Measurements from ENCODE around the gene HK3.

Gene HK3

DNA sequence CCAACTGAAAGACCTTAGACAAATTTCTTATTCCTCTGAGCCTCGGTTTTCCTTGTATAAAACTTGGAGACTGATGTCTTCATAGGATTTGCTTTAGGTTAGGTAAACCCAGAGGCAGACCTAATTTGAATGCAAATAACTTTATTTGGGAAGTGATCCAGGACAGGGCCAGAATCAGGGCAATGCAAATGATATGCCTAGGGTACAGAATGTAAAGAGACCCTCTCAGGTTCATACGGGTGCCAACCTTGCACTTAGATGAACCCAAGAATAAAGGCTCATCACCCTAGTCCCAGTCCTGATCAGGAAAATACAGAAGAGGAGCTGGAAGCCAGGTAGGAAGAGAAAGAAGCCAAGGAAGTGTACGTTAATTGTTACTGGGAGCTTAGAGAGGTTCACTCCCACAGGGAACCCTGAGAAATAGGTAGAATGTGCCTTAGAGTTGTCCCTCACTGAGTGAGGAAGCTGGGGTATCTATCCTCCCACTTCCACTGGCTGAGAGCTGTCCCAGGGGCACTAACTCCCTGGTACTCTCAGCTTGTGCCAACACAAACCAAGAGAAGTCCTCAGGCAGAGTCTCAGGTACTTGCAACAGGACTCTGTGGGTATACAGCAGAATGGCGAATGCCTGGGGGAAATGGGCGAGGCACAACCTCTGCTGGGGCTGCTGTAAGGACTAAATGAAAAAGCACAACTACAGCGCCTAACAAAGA is 3.1 kb upstream of the HK3 start:
- DNase-seq (ENCODE audit: low spot score) = no peak

GRCh38 chr5:176901260-176902101 is 2.3 kb upstream of the HK3 start:
- no peak for DNase-seq (ENCODE audit: low spot score)

- DNase-seq (ENCODE audit: low spot score) = no peak
Observed at GRCh38 chr5:176900780-176901204, 1.6 kb upstream of the HK3 start.

- no peak for DNase-seq (ENCODE audit: low spot score)
Observed at GRCh38 chr5:176899946-176900779, 1.0 kb upstream of the HK3 start.

DNA sequence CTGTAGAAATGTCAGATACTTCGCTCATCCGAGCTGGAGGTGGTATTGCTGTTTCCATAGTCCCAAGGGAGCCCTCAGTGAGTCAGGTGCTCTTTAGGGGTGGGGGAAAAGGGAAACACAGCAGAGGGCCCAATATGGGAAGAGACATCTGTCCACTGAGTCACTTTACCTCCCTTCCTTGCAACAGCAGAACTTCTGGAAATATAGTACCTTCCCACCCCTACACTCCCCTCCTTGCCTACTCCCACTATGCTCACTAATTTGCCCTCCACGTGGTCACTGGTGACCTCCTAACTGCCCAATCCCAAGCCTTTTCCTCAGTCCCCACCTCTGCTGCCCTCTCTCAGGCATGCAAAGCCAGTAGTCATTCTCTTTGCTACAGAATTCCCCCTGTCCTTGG is 1.9 kb downstream of the HK3 start:
- DNase-seq (ENCODE audit: low spot score) = no peak

- no peak for DNase-seq (ENCODE audit: low spot score)
Observed at GRCh38 chr5:176895831-176896230, 3.3 kb downstream of the HK3 start.

GRCh38 chr5:176894298-176894697 is 4.8 kb downstream of the HK3 start:
- no peak for DNase-seq (ENCODE audit: low spot score)

GRCh38 chr5:176892663-176893062 is 6.5 kb downstream of the HK3 start:
- no peak for DNase-seq (ENCODE audit: low spot score)

GRCh38 chr5:176891331-176891958 is 7.7 kb downstream of the HK3 start:
- DNase-seq (ENCODE audit: low spot score) = no peak

- DNase-seq (ENCODE audit: low spot score) = no peak
Observed at GRCh38 chr5:176890455-176891330, 8.5 kb downstream of the HK3 start.

DNA sequence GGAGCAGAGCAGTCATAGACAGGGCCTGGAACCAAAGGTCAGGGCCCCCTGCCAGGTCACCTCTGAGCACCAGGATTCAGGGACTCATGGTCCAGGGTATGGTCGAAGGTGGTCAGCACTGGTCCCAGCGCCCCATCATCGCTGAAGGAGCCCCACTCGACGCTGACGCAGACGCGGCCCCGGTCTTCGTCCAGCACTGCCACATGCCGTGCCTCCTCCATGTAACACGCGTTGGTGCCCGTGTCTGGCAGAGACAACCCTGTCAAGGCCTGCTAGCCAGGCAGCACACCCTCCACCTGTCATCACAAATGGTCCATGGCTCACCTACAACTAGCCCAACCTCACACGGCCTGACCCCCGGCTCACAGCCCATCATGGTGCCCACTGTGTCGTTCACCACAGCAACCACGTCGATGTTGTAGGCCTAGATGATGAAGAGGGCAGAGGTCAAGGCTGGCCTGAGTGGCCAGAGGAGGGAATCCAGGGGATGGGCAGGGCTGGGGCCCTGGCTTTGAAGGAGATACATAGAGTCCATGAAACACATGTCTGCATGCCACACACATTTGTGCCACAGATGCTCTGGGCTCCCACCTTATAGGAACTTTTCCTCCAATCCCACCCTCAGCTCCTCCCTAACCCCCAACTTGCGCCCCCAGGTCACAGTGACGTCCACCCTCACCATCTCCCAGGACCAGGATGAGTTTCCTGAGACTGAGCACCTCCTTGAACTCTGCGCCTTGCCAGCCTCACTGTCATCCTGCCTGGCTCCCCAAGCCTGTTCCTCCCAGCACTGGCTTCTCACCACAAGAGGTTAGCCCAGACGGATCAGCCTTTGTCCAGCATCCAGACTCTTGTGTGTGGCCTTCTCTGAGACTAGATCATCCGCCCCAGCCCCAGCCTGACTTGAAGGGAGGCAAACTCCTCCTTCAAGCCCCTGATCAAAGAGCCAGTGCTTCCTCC is 9.5 kb downstream of the HK3 start:
- no peak for DNase-seq (ENCODE audit: low spot score)

- no peak for DNase-seq (ENCODE audit: low spot score)
Observed at GRCh38 chr5:176888865-176889165, 10.3 kb downstream of the HK3 start.

- no peak for DNase-seq (ENCODE audit: low spot score)
Observed at GRCh38 chr5:176888016-176888864, 10.9 kb downstream of the HK3 start.

DNA sequence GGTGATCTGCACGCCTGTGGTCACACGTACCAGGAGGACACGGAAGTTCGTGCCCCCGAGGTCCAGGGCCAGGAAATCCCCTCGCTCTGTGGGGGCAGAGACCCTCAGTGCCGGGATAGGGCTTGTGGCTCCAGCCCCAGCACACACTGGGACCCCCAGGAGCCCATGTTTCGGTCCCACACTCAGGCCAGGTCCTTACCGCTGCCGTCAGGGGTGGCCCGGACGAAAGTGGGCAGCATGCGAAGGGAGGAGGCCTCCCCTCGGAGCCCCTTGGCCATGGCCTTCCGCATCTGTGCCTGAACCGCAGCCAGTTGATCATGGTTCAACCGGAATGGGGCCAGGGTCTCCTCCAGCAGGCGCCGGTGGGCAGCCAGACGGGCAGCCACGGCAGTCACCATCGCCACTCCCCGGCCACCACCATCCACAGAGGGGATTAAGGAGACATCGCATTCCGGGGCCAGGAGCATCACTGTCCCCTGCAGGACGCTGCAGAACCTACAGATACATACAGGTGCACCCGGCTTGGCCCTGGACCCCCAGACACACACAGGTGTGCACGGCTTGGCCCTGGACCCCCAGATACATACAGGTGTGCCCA is 11.8 kb downstream of the HK3 start:
- no peak for DNase-seq (ENCODE audit: low spot score)

GRCh38 chr5:176886336-176887251 is 12.6 kb downstream of the HK3 start:
- DNase-seq (ENCODE audit: low spot score) = no peak

DNA sequence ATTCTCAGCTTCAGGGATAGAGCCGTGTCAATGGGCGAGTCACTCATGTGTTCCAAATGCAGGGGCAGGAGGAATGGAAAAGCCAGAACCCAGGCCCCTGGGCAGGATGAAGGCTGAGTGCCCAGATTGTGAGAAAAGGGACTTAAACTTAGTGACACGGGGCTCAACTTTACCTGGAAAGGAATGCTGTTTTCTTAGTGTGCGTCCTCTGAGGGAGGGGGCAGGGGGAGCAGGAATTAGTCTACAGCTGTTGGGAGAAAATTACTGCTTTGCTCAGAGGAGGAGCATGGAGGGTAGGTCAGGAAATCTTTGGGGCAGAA is 14.6 kb downstream of the HK3 start:
- no peak for DNase-seq (ENCODE audit: low spot score)

Data from SK-N-DZ (cell line).